Hepatocyte (in vitro differentiated cells): ENCODE data around the gene SNX18. TPM values are rescaled to one million over a fixed set of nuclear protein-coding genes. Genes with fewer than 3 reads are reported as not detected.

Experiments
- DNase-seq: peaks from one replicate; pipeline ENCODE4 v3.0.0-alpha.2; 2016; ENCODE audit warnings: low spot score
- H2AFZ ChIP-seq: fragments of 200-600 bp; sonication (generic); 2 replicates; pipeline ENCODE4 v1.6.0; 2016; ENCODE audit warnings: antibody characterized with exemption, mild to moderate bottlenecking
- H3K27ac ChIP-seq: fragments of 200-600 bp; sonication (generic); 2 replicates; pipeline ENCODE4 v1.5.1; 2016; ENCODE audit warnings: mild to moderate bottlenecking
- H3K27me3 ChIP-seq: fragments of 200-600 bp; sonication (generic); 2 replicates; pipeline ENCODE4 v1.6.1; 2016
- H3K36me3 ChIP-seq: fragments of 200-600 bp; sonication (generic); replicated peaks from 2 replicates; pipeline ENCODE4 v1.5.1; 2016; ENCODE audit warnings: low read depth; ENCODE audit not compliant: insufficient read depth
- H3K4me1 ChIP-seq: fragments of 200-600 bp; sonication (generic); 2 replicates; pipeline ENCODE4 v1.5.1; 2016; ENCODE audit warnings: mild to moderate bottlenecking, moderate library complexity; ENCODE audit not compliant: insufficient read depth
- H3K4me2 ChIP-seq: fragments of 200-600 bp; sonication (generic); 2 replicates; pipeline ENCODE4 v1.6.0; 2016
- H3K4me3 ChIP-seq: fragments of 200-600 bp; sonication (generic); 2 replicates; pipeline ENCODE4 v1.5.1; 2016; ENCODE audit warnings: mild to moderate bottlenecking
- H3K79me2 ChIP-seq: fragments of 200-600 bp; sonication (generic); 2 replicates; pipeline ENCODE4 v1.6.0; 2017; ENCODE audit warnings: mild to moderate bottlenecking
- H3K9me2 ChIP-seq: fragments of 200-600 bp; sonication (generic); replicated peaks from 2 replicates; pipeline ENCODE4 v1.6.0; 2017; ENCODE audit warnings: mild to moderate bottlenecking; ENCODE audit not compliant: insufficient read depth
- H3K9me3 ChIP-seq: fragments of 200-600 bp; sonication (generic); 2 replicates; pipeline ENCODE4 v1.5.1; 2016; ENCODE audit warnings: low read depth, mild to moderate bottlenecking
- H4K20me1 ChIP-seq: fragments of 200-600 bp; sonication (generic); 2 replicates; pipeline ENCODE4 v1.6.0; 2016; ENCODE audit warnings: mild to moderate bottlenecking; ENCODE audit not compliant: insufficient read depth, poor library complexity, severe bottlenecking
- CTCF ChIP-seq: fragments of 200-600 bp; sonication (generic); IDR thresholded peaks from 2 replicates; pipeline ENCODE4 v1.5.1; 2016; ENCODE audit warnings: antibody characterized with exemption, mild to moderate bottlenecking; ENCODE audit not compliant: poor library complexity
- EZH2 ChIP-seq: fragments of 200-600 bp; sonication (generic); IDR thresholded peaks from 2 replicates; pipeline ENCODE4 v1.6.1; 2016; ENCODE audit warnings: antibody characterized with exemption, mild to moderate bottlenecking, borderline replicate concordance
- EZH2phosphoT487 ChIP-seq: fragments of 200-600 bp; sonication (generic); IDR thresholded peaks from one replicate; pipeline ENCODE4 v1.6.1; 2018; ENCODE audit warnings: antibody characterized with exemption, mild to moderate bottlenecking, low read depth, moderate library complexity; ENCODE audit not compliant: unreplicated experiment, severe bottlenecking
- WGBS: methylation state at CpG from one replicate; pipeline ENCODE4 v1.1.6; 2016; ENCODE audit warnings: low lambda C conversion rate; ENCODE audit errors: missing lambda C conversion rate; 5-methylcytosine and 5-hydroxymethylcytosine counted together
- polyA plus RNA-seq: library from polyadenylated mRNA; unstranded; fragments of >200 nt; fragmentation: Nextera tagmentation; extraction: Ambion mirVana; gene quantifications from 2 replicates; pipeline ENCODE4 v1.2.1, GENCODE V29; 2016
- total RNA-seq: library from RNA; depleted of rRNA; stranded (reverse); fragments of >200 nt; gene quantifications from 2 replicates; pipeline ENCODE4 v1.2.3, GENCODE V29; 2014

Gene SNX18
- total and polyA plus RNA-seq, 2 experiments from 2014 or later: 6.5 to 33.0 TPM

- 91% methylated on average over 1 of the region's 1 CpG for WGBS
- no peak for TF ChIP-seq CTCF
- Histone ChIP-seq H3K9me3 (no peaks in the 10 kb centered on the region), H4K20me1 (no peaks in the 10 kb centered on the region), H3K27ac (no peak overlapping the region), H3K9me2 (no peaks in the 10 kb centered on the region), H3K79me2 (no peaks in the 10 kb centered on the region), H3K4me2 (no peak overlapping the region), H2AFZ (no peak overlapping the region), H3K4me3 (no peak overlapping the region), H3K27me3 (no peaks in the 10 kb centered on the region), H3K4me1 (no peaks in the 10 kb centered on the region), H3K36me3 (no peaks in the 10 kb centered on the region)
- DNase-seq: no peak
Measured at GRCh38 chr5:54491326-54491725, 26.2 kb upstream of the SNX18 start.

GRCh38 chr5:54492178-54492577, 25.4 kb upstream of the SNX18 start:
- WGBS: 70% methylated on average over 2 of the region's 2 CpGs

GRCh38 chr5:54495027-54495426, 22.5 kb upstream of the SNX18 start:
- Histone ChIP-seq H3K9me3 (no peaks in the 10 kb centered on the region), H3K4me3 (no peak overlapping the region), H3K9me2 (no peaks in the 10 kb centered on the region), H4K20me1 (no peaks in the 10 kb centered on the region), H3K36me3 (no peaks in the 10 kb centered on the region), H3K4me1 (no peaks in the 10 kb centered on the region), H3K27me3 (no peaks in the 10 kb centered on the region), H2AFZ (no peak overlapping the region), H3K4me2 (no peak overlapping the region), H3K27ac (no peak overlapping the region), H3K79me2 (no peaks in the 10 kb centered on the region)
- no peak for TF ChIP-seq CTCF
- no peak for TF ChIP-seq EZH2
- no peak for TF ChIP-seq EZH2phosphoT487
- DNase-seq: no peak

More at GRCh38 chr5:54492178-54492577, 25.4 kb upstream of the SNX18 start:
- no peak for DNase-seq
- no peaks in the 10 kb centered on the region for H3K27me3 ChIP-seq
- no peak overlapping the region for H3K4me2 ChIP-seq
- H3K27ac ChIP-seq: no peak overlapping the region
- no peaks in the 10 kb centered on the region for H3K9me2 ChIP-seq
- H4K20me1 ChIP-seq: no peaks in the 10 kb centered on the region
- H3K36me3 ChIP-seq: no peaks in the 10 kb centered on the region
- no peak overlapping the region for H3K4me3 ChIP-seq
- H3K79me2 ChIP-seq: no peaks in the 10 kb centered on the region
- no peak overlapping the region for H2AFZ ChIP-seq
- no peak for TF ChIP-seq EZH2
- no peak for TF ChIP-seq EZH2phosphoT487
- no peak for TF ChIP-seq CTCF
- H3K9me3 ChIP-seq: no peaks in the 10 kb centered on the region
- no peaks in the 10 kb centered on the region for H3K4me1 ChIP-seq

GRCh38 chr5:54514291-54514690, 3.3 kb upstream of the SNX18 start:
- no peak overlapping the region for H3K4me2 ChIP-seq
- TF ChIP-seq EZH2phosphoT487 (no peak), CTCF (peak; percentile 4), EZH2 (no peak)
- H4K20me1 ChIP-seq: no peaks in the 10 kb centered on the region
- no peaks in the 10 kb centered on the region for H3K9me2 ChIP-seq
- H3K36me3 ChIP-seq: no peaks in the 10 kb centered on the region
- no peak overlapping the region for H3K4me3 ChIP-seq
- no peaks in the 10 kb centered on the region for H3K9me3 ChIP-seq
- 28% methylated on average over 4 of the region's 4 CpGs for WGBS
- H3K4me1 ChIP-seq: peaks cover 12% of the 10 kb centered on the region
- peaks cover 15% of the 10 kb centered on the region for H3K79me2 ChIP-seq
- no peaks in the 10 kb centered on the region for H3K27me3 ChIP-seq
- H2AFZ ChIP-seq: no peak overlapping the region
- H3K27ac ChIP-seq: no peak overlapping the region
- no peak for DNase-seq
